Measurements from ENCODE around the gene HCN3.

HCN3 gene

GRCh38 chr1:155254228-155254713 is 23.0 kb upstream of the HCN3 start:
- in situ Hi-C loops (cut with MboI; ENCODE audit: low sequenced_read_pairs) = no loop called here

DNA sequence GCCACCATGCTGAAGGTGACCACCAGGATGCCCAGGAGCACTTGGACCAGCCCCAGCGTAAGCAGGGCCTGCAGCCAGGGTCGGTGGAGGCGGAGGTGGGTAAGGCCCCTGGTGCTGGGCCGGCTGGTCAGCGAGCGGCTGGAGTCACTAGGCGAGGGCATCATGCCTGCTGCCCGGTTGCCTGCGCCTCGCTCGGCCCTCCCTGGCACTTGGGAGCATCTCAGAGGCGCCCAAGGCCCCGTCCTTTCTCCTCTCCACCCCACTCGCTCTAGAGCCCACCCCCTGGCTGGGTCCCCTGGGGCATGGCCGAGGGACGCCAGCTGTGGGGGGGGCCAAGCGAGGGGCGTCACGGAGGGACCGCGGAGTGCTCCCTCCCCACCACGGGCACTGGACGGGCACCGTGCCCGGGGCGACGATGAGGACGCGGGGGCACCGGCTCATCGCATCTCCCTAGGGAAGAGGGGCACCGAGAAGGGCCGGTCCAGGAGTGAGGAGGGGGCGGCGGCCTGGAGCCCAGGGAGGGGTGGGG is 22.5 kb upstream of the HCN3 start:
- in situ Hi-C loops (cut with MboI; ENCODE audit: low sequenced_read_pairs) = no loop called here

DNA sequence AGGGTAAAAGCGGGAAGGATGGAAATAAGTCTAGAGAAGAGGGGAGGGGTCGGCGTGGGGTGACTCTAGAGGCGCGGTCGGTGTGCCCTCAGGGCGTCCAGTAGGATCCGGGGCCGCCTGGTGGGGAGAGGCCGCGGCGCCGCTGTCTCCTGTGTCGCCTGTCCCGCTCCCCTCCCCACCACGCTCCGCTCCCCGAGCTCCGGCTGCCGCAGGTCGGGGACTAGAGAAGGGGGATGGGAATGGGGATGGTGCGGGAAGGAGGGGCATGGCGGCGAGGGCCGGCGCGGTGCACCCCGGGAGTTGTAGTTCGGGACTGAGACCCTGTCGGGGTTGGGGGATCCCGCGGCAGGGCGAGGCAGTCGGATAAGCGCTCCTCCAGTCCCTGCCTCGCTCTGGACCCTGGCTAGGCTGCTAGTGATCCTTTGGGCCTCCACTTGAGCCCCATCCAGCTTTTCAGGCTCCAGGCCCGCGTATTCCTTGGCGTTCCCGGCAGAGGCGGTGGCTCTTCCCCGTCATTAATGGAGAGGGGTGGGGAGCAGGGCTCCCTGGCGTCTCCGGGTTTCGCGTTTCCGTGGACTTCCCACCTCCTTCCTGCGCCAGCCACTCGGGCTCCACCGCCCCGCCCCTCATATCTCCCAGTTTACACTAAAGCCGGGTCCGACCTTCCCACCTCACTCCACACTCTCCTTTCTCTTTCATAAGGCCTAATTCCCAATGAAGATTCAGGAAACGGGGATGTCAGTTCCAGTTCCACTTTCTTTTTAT is 21.8 kb upstream of the HCN3 start, which contains the start of gene ENTREP3:
ENTREP3 (minus strand) TSS at position 241 of the 765 bp plus-strand sequence. CDS start 606 bp downstream, outside the sequence.
- in situ Hi-C loops (cut with MboI; ENCODE audit: low sequenced_read_pairs) = no loop called here

GRCh38 chr1:155256058-155256852 is 21.0 kb upstream of the HCN3 start:
- in situ Hi-C loops (cut with MboI; ENCODE audit: low sequenced_read_pairs) = no loop called here

- in situ Hi-C loops (cut with MboI; ENCODE audit: low sequenced_read_pairs) = no loop called here
Observed at GRCh38 chr1:155260276-155260675, 17.0 kb upstream of the HCN3 start.

DNA sequence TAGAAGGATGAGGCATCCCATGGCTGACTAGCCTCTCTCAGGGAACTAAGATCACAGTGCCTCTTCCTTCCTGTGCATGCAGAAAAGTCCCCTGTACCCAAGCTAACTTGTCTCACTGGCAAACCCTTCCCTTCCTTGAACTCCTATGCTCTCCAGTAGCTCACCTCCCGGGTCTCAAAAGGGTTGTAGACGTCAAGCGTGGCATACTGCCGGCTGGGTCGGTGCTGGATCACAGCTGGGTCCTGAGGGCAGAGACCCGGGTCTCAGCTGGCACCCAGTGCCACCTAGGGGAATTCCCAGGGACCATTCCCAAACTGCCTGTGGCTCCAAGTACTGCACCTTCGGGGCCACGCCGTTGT is 15.8 kb upstream of the HCN3 start:
- in situ Hi-C loops (cut with MboI; ENCODE audit: low sequenced_read_pairs) = no loop called here

GRCh38 chr1:155261852-155262673 is 15.2 kb upstream of the HCN3 start, which contains the start of gene SCAMP3:
Gene SCAMP3 (minus strand): TSS chr1:155262360. CDS start chr1:155262151, 209 bp downstream.
- in situ Hi-C loops (cut with MboI; ENCODE audit: low sequenced_read_pairs) = no loop called here

DNA sequence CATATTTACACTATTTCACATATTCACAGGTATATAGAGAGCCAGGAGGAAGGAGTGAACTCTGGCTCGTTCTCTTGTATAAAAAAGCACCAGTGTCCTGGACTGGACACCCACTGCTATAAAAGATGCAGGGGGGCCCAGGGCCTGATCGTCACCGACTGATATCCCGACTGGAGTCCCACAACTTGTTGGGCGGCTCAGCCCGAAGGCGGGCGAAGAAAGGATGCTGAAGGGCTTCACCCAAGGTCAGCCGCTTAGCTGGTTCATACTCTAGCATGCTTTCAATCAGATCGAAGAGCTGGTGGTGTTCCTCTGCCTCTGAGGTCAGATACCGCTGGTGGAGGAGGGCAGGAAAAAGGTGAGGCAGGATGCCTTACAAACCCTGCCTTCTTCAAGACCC is 14.2 kb upstream of the HCN3 start:
- in situ Hi-C loops (cut with MboI; ENCODE audit: low sequenced_read_pairs) = no loop called here

DNA sequence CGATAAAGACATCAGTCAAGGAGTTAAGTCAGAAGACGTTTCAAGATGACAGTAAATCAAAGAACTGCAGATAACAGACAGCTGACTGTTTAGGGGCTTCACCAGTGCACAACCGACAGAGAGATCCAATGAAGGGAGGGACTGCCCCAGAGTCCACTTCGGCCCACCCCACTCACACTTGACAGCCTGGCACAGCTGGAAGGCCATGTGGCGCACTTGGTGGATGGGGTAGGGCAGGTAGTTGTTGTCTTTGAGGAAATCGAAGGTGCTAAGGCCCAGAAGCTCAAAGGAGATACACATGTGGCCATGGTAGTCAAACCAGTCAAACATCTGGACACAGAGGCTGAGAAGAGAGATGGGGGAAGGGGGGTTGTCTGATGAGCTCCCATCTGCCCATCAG is 10.7 kb upstream of the HCN3 start:
- in situ Hi-C loops (cut with MboI; ENCODE audit: low sequenced_read_pairs) = no loop called here

- in situ Hi-C loops (cut with MboI; ENCODE audit: low sequenced_read_pairs) = no loop called here
Observed at GRCh38 chr1:155267373-155267772, 9.9 kb upstream of the HCN3 start.

GRCh38 chr1:155268630-155269029 is 8.6 kb upstream of the HCN3 start:
- in situ Hi-C loops (cut with MboI; ENCODE audit: low sequenced_read_pairs) = no loop called here

DNA sequence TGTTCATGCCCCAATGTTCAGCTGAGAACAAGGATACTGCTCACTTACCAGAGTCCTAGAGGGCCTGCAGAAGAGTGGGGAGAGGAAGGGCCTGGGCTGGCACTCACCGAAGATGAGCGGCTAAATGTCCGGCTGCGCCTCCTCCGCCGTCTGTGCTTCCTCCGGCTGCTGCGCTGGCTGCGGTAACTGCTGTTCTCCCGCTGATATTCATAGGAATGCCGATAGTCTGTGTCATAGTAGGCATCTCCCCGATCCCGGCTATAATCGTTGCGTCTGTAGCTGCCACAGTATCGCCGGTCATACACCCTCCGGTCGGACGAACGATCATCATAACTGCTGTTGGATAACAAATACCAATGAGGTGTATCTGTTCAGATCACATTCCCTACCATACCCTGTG is 7.9 kb upstream of the HCN3 start:
- in situ Hi-C loops (cut with MboI; ENCODE audit: low sequenced_read_pairs) = no loop called here

- in situ Hi-C loops (cut with MboI; ENCODE audit: low sequenced_read_pairs) = no loop called here
Observed at GRCh38 chr1:155272466-155273342, 4.6 kb upstream of the HCN3 start.

DNA sequence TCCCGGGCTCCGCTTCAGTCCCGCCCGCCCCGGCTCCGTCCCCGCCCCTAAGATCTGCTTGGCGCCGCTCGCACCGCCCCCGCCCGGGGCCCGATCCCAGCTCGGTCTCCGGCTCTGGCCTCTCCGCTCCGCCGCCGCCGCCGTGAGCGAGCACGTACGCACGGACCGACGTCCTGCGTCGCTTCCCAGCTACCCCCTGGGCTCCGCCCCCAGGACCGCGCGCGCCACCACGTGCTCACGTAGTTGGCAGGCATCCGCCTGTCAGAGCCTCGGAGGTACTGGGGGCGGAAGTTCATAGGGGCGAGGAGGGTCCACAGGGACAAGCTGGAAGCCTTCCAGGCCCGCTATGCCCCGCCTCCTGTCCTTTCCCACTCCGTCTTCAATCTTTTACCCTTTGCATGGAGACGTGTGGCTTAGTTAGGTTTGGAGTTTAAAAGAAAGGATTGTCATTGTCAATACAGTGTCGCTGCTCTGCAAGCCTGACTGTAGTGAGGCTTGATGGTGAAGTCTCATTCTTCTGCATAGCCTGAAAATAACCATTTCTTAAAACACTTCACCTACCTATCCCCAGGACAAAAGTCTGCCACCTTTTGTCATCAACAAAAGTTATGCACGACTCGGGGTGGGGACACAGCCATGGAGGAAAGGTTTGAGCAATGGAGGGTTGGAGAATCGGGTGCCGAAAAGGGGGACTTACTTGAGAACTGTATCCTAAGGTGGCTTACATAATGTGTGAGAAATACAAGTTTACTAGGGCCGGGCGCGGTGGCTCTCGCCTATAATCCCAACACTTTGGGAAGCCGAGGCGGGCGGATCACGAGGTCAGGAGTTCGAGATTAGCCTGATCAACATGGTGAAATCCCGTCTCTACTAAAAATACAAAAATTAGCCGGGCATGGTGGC is 3.7 kb upstream of the HCN3 start, which contains the start of gene CLK2:
CLK2 (minus strand) TSS at position 162 of the 903 bp plus-strand sequence. CDS start 2,527 bp downstream, outside the sequence.
- in situ Hi-C loops (cut with MboI; ENCODE audit: low sequenced_read_pairs) = no loop called here

DNA sequence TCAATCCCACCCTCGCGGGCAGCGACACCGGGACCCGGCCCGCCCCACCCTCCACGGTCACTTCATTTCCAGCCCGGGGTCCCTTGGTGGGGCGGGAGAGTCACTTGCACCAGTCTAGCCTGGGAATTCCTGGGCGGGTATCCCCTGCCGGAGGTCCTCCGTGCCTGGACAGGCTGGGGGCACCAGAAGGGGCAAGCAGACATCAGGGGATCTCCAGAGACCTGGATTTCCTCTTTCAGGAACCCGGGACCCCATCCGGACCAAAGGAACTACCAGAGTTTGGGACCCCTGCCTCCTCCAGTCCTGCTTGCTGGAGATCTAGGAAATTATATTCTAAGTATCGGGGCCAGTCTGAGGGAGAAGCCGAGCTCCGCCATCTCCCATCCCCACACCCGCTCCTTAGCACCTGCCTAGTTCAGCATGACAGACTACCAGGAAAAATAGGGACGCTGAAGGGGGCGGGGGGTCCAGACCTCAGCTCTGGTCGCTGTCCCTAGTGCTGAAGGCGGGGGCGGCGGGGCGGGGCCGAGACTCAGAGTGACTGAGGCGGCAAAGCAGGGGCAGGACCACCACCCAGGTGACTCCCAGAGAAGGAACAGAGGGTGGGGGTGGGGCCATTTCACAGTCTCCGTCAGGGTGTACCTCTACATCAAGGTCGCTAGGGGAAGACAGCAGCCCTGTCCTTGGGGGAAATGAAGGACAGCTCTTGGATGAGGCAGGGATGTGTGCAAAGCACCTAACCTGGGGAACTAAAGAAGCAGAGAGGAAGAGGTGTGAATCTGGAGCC is 832 bp downstream of the HCN3 start:
- in situ Hi-C loops (cut with MboI; ENCODE audit: low sequenced_read_pairs) = no loop called here

DNA sequence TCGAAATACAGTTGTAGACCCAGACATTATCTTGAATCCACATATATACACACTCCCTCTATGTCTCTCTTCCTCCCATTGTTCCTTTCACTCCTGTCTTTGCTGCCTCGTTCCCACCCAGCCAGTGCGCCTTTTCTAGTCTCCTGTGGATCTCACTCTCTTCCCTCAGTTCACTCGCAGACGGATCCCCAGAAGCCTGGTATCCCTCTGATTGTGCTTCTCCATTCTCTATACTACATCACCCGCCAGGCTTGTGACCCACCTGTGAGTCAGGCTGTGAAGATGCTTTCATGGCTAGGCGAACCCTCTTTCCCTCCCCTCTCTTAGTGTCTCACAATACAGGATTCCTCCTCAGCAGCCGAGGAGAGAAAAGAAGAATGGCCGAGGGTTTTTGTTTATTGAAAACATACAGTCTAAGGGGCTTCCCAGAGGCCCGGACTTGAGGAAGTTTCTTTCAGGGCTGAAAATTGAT is 1.5 kb downstream of the HCN3 start:
- in situ Hi-C loops (cut with MboI; ENCODE audit: low sequenced_read_pairs) = no loop called here

DNA sequence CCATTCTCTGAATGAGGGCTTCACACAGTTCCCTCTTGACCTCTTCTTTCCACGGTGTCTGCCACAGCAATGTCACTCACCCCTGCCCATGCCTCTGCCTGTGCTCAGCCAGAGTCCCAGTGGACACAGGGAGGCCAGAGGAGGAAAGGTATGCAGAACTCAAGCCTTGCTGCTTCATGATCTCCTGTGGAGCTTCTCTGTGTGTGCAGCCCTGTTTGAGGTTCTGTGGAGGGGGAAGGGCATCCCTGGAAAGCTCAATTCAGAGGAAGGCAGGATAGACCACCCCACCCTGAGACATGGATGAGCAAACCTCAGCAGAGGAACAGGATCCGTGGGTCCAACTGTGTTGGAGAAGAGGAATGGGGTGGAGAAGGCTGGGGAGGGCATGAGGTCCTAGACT is 2.0 kb downstream of the HCN3 start:
- in situ Hi-C loops (cut with MboI; ENCODE audit: low sequenced_read_pairs) = no loop called here
